CD14-positive monocyte (primary cell): ENCODE data around the gene UVRAG. TPM values are rescaled to one million over a fixed set of nuclear protein-coding genes. Genes with fewer than 3 reads are reported as not detected.

Experiments
- DNase-seq, 3 donors: peaks; one replicate each; pipeline ENCODE4 v3.0.0-alpha.2; 2011 to 2022
- H2AFZ ChIP-seq: 2 replicates; pipeline ENCODE4 v1.6.0; 2012; ENCODE audit warnings: mild to moderate bottlenecking, low read depth, low read length, inconsistent platforms; ENCODE audit not compliant: insufficient read depth, poor library complexity, severe bottlenecking
- H3K27ac ChIP-seq, 2 donors: 1 replicate in 1 of 2; 2 replicates in 1 of 2; pipeline ENCODE4 v1.5.1; 2012 to 2013; ENCODE audit warnings: low read length in 2 of 2, control low read depth in 1 of 2, inconsistent platforms in 1 of 2, low read depth in 1 of 2, mild to moderate bottlenecking in 1 of 2
- H3K27me3 ChIP-seq, 2 donors: one replicate each; pipeline versions ENCODE4 v1.6.0 to v1.6.1; 2011 to 2013; ENCODE audit warnings: low read length in 2 of 2; ENCODE audit not compliant: control insufficient read depth in 2 of 2, insufficient read depth in 2 of 2
- H3K36me3 ChIP-seq, 2 donors: replicated peaks in 1 of 2; 1 replicate in 1 of 2; 2 replicates in 1 of 2; pipeline versions ENCODE4 v1.5.1 to v1.6.1; 2012 to 2013; ENCODE audit warnings: low read length in 2 of 2, control low read depth in 1 of 2, inconsistent platforms in 1 of 2, mild to moderate bottlenecking in 1 of 2; ENCODE audit not compliant: insufficient read depth in 2 of 2, control insufficient read depth in 1 of 2
- H3K4me1 ChIP-seq, 2 donors: 1 replicate in 1 of 2; 2 replicates in 1 of 2; pipeline versions ENCODE4 v1.5.1 to v1.6.1; 2012 to 2013; ENCODE audit warnings: low read length in 2 of 2, control low read depth in 1 of 2, inconsistent platforms in 1 of 2, mild to moderate bottlenecking in 1 of 2, moderate library complexity in 1 of 2; ENCODE audit not compliant: insufficient read depth in 2 of 2, control insufficient read depth in 1 of 2
- H3K4me2 ChIP-seq: replicated peaks from 2 replicates; pipeline ENCODE3; 2012; ENCODE audit warnings: low read length, moderate library complexity, mild to moderate bottlenecking; ENCODE audit not compliant: poor library complexity, severe bottlenecking; ENCODE audit errors: extremely low read depth
- H3K4me3 ChIP-seq, 3 experiments: fragments of 200-600 bp in 1 of 3; sonication (generic) in 1 of 3; replicated peaks in 1 of 3; 1 replicate in 2 of 3; 2 replicates in 1 of 3; pipeline ENCODE4 v1.5.1; 2011 to 2013; ENCODE audit warnings: low read length in 3 of 3, mild to moderate bottlenecking in 3 of 3, control low read depth in 2 of 3, low read depth in 2 of 3, inconsistent platforms in 1 of 3, moderate library complexity in 1 of 3
- H3K79me2 ChIP-seq: 2 replicates; pipeline ENCODE4 v1.6.0; 2012; ENCODE audit warnings: mild to moderate bottlenecking, control low read depth, inconsistent platforms, low read length, moderate library complexity; ENCODE audit not compliant: insufficient read depth
- H3K9ac ChIP-seq: 2 replicates; pipeline ENCODE4 v1.6.0; 2017; ENCODE audit warnings: low read length, mild to moderate bottlenecking; ENCODE audit not compliant: insufficient read depth, poor library complexity, severe bottlenecking
- H3K9me3 ChIP-seq, 2 donors: replicated peaks in 1 of 2; 1 replicate in 1 of 2; 2 replicates in 1 of 2; pipeline versions ENCODE4 v1.5.1 to v1.6.1; 2012 to 2013; ENCODE audit warnings: low read length in 2 of 2, control low read depth in 1 of 2; ENCODE audit not compliant: control insufficient read depth in 1 of 2, insufficient read depth in 1 of 2
- H4K20me1 ChIP-seq: 2 replicates; pipeline ENCODE4 v1.6.0; 2012; ENCODE audit warnings: mild to moderate bottlenecking, low read length, control low read depth, moderate library complexity; ENCODE audit not compliant: insufficient read depth
- H3K27ac Mint-ChIP-seq, 7 donors: one replicate each; pipeline ENCODE4 v1.8.0; 2020; ENCODE audit warnings: mild to moderate bottlenecking in 7 of 7, mixed read lengths in 7 of 7, moderate library complexity in 6 of 7, inconsistent platforms in 2 of 7
- H3K27me3 Mint-ChIP-seq, 3 donors: one replicate each; pipeline ENCODE4 v1.8.0; 2021 to 2022; ENCODE audit warnings: low read depth in 3 of 3, mild to moderate bottlenecking in 3 of 3, mixed read lengths in 3 of 3, moderate library complexity in 3 of 3, inconsistent platforms in 1 of 3
- H3K36me3 Mint-ChIP-seq, 2 donors: one replicate each; pipeline ENCODE4 v1.8.0; 2020; ENCODE audit warnings: mixed read lengths in 2 of 2, inconsistent platforms in 1 of 2, mild to moderate bottlenecking in 1 of 2
- H3K4me1 Mint-ChIP-seq: one replicate; pipeline ENCODE4 v1.8.0; 2020; ENCODE audit warnings: mild to moderate bottlenecking, mixed read lengths
- H3K4me3 Mint-ChIP-seq, 2 donors: one replicate each; pipeline ENCODE4 v1.8.0; 2020; ENCODE audit warnings: mild to moderate bottlenecking in 2 of 2, mixed read lengths in 2 of 2, moderate library complexity in 1 of 2
- H3K9me3 Mint-ChIP-seq, 7 donors: one replicate each; pipeline ENCODE4 v1.8.0; 2020 to 2022; ENCODE audit warnings: mixed read lengths in 7 of 7, mild to moderate bottlenecking in 6 of 7, moderate library complexity in 6 of 7, inconsistent platforms in 2 of 7
- WGBS: methylation state at CpG from one replicate; pipeline ENCODE4 v1.1.5; 2013; ENCODE audit warnings: missing lambda C conversion rate; ENCODE audit not compliant: insufficient coverage; 5-methylcytosine and 5-hydroxymethylcytosine counted together
- intact Hi-C, 2 donors: fragments of 100-400 bp; cut with micrococcal nuclease; formaldehyde crosslinking; loops; one replicate each; pipeline versions ENCODE4 v1.15.0 to v1.15.1; 2023
- polyA plus RNA-seq, 3 donors: library from polyadenylated mRNA; depleted of rRNA in 1 of 3; unstranded in 2 of 3; stranded (reverse) in 1 of 3; fragments of 300-500 nt in 2 of 3; fragments of >200 nt in 1 of 3; fragmentation: Illumina TruSeq in 2 of 3; gene quantifications; 1 replicate in 2 of 3; 2 replicates in 1 of 3; pipeline ENCODE4 v1.2.3, GENCODE V29; 2012 to 2021
- TF ChIP-seq, protein P1 (sequence below): fragments of 200-600 bp; IDR thresholded peaks from one replicate; pipeline ENCODE4 v1.8.0; 2022; ENCODE audit warnings: antibody characterized with exemption, mild to moderate bottlenecking

UVRAG gene
- polyA plus RNA-seq, 3 donors, result 13.7 to 20.5 (median 20.0) TPM

DNA sequence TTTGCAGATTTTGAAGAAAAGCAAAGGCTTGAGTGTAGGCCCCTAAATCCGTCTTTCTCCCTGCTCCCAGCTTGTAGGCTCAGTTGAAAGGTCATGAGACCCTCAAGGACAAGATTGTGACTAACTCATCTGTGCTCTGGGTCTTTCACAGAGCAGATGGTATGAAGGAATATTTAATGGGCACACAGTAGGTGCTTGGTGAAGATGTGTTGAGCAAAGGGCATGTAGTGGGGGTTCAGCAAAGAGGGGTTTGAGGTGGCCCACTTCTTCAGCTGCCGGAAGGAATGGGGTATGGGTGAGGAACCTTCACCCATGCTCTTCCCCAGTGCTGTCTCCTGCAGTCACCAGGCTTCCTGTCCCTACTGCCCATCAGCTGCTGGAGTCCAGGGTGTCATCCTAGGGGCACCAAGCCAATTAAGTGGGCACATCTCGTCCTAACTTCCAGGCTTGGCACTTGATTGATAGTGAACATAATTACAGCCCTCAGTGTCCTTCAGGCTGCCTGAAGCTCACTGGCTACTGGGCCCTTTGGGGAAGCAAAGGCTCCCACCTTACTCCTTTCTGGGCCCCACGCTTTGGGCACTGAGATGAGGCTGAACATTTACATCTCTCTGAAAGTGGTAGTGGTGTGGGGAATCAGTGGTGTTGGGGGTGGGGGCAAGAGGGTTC lies 31.5 kb upstream of the UVRAG start:
- H4K20me1 ChIP-seq, result no peaks in the 10 kb centered on the region
- DNase-seq, result no peak
- H3K79me2 ChIP-seq, result no peaks in the 10 kb centered on the region
- Mint-ChIP-seq H3K4me1 (peaks cover 32% of the 10 kb centered on the region), H3K9me3 (no peaks in the 10 kb centered on the region), H3K36me3 (peaks cover 44 to 66% of the 10 kb centered on the region in 2 donors), H3K4me3 (no peak overlapping the region), H3K27ac (peak overlapping the region in 2 of 7 donors; percentile 6 to 23), H3K27me3 (no peaks in the 10 kb centered on the region)
- no peak overlapping the region for H3K9ac ChIP-seq
- peaks cover 38 to 47% of the 10 kb centered on the region in 2 donors for H3K36me3 ChIP-seq
- no peak overlapping the region for H3K4me2 ChIP-seq
- H3K27me3 ChIP-seq, result no peaks in the 10 kb centered on the region
- 80% methylated on average over 1 of the region's 4 CpGs for WGBS
- no peaks in the 10 kb centered on the region for H3K9me3 ChIP-seq
- intact Hi-C loops, result loop anchor here in 1 of 2 donors (10.0 kb wide), 1 partner anchor 49 kb away; no protein-coding TSS in a partner anchor
- H3K4me1 ChIP-seq, result peaks cover 26 to 31% of the 10 kb centered on the region in 2 donors
- TF ChIP-seq, protein P1, sequence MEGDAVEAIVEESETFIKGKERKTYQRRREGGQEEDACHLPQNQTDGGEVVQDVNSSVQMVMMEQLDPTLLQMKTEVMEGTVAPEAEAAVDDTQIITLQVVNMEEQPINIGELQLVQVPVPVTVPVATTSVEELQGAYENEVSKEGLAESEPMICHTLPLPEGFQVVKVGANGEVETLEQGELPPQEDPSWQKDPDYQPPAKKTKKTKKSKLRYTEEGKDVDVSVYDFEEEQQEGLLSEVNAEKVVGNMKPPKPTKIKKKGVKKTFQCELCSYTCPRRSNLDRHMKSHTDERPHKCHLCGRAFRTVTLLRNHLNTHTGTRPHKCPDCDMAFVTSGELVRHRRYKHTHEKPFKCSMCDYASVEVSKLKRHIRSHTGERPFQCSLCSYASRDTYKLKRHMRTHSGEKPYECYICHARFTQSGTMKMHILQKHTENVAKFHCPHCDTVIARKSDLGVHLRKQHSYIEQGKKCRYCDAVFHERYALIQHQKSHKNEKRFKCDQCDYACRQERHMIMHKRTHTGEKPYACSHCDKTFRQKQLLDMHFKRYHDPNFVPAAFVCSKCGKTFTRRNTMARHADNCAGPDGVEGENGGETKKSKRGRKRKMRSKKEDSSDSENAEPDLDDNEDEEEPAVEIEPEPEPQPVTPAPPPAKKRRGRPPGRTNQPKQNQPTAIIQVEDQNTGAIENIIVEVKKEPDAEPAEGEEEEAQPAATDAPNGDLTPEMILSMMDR, result no peak
- H3K4me3 ChIP-seq, result no peak overlapping the region
- H3K27ac ChIP-seq, result no peak overlapping the region
- no peak overlapping the region for H2AFZ ChIP-seq

DNA sequence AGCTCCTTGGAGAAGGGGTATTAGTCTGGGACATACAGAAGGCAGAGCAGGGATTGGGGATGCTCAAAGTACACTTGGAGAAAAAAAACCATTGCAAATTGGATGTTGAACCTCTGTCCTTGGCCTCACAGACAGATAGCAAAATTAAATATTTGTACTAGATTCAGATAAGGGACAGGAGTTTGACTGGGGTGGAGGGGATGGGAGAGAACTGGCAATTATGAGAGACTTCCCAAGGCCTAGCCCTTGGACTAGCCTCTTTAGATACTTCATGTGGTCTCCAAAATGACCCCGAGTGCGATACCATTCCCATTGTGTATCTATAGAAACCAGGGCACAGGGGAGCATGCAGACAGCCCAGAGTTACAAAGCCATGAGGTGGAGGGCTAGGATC lies 30.9 kb upstream of the UVRAG start:
- H3K4me2 ChIP-seq, result no peak overlapping the region
- Mint-ChIP-seq H3K9me3 (no peaks in the 10 kb centered on the region), H3K27ac (no peak overlapping the region), H3K4me1 (peaks cover 29% of the 10 kb centered on the region), H3K27me3 (no peaks in the 10 kb centered on the region), H3K36me3 (peaks cover 49 to 67% of the 10 kb centered on the region in 2 donors), H3K4me3 (no peak overlapping the region)
- H4K20me1 ChIP-seq, result no peaks in the 10 kb centered on the region
- H3K36me3 ChIP-seq, result peaks cover 41 to 53% of the 10 kb centered on the region in 2 donors
- no peak overlapping the region for H3K27ac ChIP-seq
- intact Hi-C loops, result loop anchor here in 1 of 2 donors (10.0 kb wide), 1 partner anchor 49 kb away; no protein-coding TSS in a partner anchor
- no peak overlapping the region for H3K4me3 ChIP-seq
- H2AFZ ChIP-seq, result no peak overlapping the region
- no peak for DNase-seq
- H3K79me2 ChIP-seq, result no peaks in the 10 kb centered on the region
- peaks cover 21 to 26% of the 10 kb centered on the region in 2 donors for H3K4me1 ChIP-seq
- H3K9me3 ChIP-seq, result no peaks in the 10 kb centered on the region
- H3K27me3 ChIP-seq, result no peaks in the 10 kb centered on the region
- H3K9ac ChIP-seq, result no peak overlapping the region
- TF ChIP-seq, protein P1, result no peak
- WGBS, result 86% methylated on average over 1 of the region's 2 CpGs
